ENCODE results near the gene AGAP1. TPM values are rescaled to one million over a fixed set of nuclear protein-coding genes. Genes with fewer than 3 reads are reported as not detected.

The AGAP1 gene
- total RNA-seq, 2 experiments from 2014 or later, result 0.89 to 0.97 TPM

DNA sequence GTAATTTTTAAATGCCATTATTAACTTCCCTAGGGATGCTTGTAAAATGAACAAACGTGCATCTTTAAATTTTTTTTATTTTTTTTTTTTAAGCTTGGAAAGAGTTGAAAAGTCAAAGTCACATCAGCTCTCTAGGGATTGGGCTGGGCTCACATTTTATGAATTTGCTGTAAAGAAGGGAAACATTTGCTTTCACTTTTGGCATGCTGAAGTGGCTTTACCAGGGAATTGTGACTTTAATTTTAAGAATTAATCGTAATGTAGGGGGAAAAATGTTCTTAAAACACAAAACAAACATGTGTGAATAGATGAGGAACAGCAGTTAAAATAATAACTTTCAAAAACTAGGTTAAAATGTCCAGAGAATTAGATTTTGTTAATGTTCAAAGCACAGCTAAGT, 123.0 kb downstream of the AGAP1 start:
- DNase-seq, result no peak
- POLR2A ChIA-PET, result no interaction called here
- Mint-ChIP-seq H3K4me3 (no peak overlapping the region), H3K9me3 (no peaks in the 10 kb centered on the region), H3K27me3 (no peaks in the 10 kb centered on the region), H3K36me3 (ENCODE audit: low read depth) (no peaks in the 10 kb centered on the region), H3K27ac (no peak overlapping the region), H3K4me1 (no peaks in the 10 kb centered on the region)
- CTCF ChIA-PET, result no interaction called here

DNA sequence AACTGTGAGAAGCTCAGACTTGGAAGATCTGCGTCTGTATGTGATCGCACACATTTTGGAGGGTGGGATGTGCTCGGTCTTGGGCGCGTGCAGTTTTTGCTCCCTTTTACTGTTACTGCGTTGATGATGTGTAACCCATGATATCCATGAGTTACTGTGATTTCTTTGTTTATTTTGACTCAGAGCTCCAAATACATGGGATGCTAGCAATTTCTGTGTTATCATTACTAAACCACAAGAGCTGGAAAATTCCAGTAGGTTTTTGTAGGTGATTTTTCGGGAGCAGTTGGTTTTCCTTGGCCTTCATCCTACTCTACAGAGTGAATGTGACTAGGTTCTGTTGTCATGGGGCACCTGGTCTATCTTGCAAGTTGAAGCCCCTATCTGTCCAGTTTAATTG, 124.2 kb downstream of the AGAP1 start:
- H3K4me3 Mint-ChIP-seq, result no peak overlapping the region
- no peaks in the 10 kb centered on the region for H3K4me1 Mint-ChIP-seq
- ChIA-PET CTCF (no interaction called here), POLR2A (interaction anchor here (0.7 kb wide), 1 partner anchor 405 kb away, joined by 3 read pairs; no protein-coding TSS in a partner anchor)
- H3K9me3 Mint-ChIP-seq, result no peaks in the 10 kb centered on the region
- DNase-seq, result no peak
- H3K27me3 Mint-ChIP-seq, result no peaks in the 10 kb centered on the region
- no peaks in the 10 kb centered on the region for H3K36me3 Mint-ChIP-seq (ENCODE audit: low read depth)
- H3K27ac Mint-ChIP-seq, result no peak overlapping the region

DNA sequence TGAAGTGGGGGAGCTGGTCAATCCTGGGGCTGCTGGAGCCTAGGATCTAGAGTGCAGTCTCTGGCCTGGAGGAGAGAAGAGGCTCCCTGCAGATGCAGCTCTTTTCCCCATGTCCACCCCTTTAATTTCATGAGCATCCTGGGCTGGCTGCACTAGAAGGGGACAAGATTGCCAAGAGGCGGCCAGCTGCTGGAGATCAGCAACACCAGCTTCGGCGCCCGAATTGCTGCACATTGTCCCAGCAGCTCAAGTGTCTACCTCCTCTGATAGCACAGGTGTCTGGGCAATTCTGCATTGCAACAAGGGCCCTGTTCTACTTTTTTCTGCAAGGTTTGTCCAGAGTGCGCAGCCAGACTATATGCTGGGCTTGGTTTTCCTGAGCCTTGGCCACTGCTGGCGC, 125.7 kb downstream of the AGAP1 start:
- CTCF ChIA-PET, result interaction anchor here (0.6 kb wide), 1 partner anchor 60 kb away, joined by 3 read pairs; no protein-coding TSS in a partner anchor
- no peak overlapping the region for H3K4me3 Mint-ChIP-seq
- no peaks in the 10 kb centered on the region for H3K27me3 Mint-ChIP-seq
- H3K27ac Mint-ChIP-seq, result no peak overlapping the region
- no peaks in the 10 kb centered on the region for H3K4me1 Mint-ChIP-seq
- POLR2A ChIA-PET, result no interaction called here
- H3K9me3 Mint-ChIP-seq, result no peaks in the 10 kb centered on the region
- H3K36me3 Mint-ChIP-seq (ENCODE audit: low read depth), result no peaks in the 10 kb centered on the region
- DNase-seq, result no peak

DNA sequence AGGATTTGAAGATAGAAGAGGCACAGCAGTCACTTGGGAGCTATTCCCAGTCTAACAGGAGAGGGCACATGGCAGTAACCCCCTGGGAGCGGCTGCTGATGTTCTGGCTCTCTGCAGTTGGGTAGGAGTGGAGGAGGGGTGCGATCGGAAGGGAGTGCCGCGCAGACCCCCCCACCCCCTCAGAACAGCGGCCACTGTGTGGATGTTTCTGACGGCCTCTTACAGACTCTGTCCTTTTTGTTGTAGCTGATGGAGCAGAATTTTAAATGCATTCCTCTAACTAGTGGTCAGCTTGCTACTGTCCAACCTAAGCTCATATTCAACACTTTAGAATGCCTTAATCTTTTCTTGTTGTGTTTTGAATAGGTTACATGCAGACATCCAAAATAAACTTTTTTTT, 127.9 kb downstream of the AGAP1 start:
- Mint-ChIP-seq H3K36me3 (ENCODE audit: low read depth) (no peaks in the 10 kb centered on the region), H3K4me1 (no peaks in the 10 kb centered on the region), H3K9me3 (no peaks in the 10 kb centered on the region), H3K27me3 (no peaks in the 10 kb centered on the region), H3K4me3 (no peak overlapping the region), H3K27ac (no peak overlapping the region)
- ChIA-PET POLR2A (no interaction called here), CTCF (no interaction called here)
- DNase-seq, result no peak

DNA sequence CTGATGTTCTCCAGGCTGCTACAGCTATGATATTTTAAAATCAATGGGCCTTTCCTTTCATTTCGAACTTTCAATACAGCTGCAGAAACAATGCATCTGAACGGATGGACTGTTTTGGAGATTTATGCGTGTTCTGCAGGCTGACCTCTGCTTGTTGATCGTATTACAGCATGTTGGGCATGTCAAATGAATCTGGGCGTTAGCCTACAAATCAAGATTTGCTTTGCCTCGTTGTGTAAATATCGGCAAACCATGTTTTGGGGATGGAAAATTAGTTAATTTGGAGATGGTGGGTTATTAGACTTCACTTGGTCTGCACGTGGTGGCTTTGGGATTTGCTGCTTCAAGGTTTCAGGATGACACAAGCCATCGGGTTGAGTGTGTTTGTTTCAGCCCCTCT, 129.3 kb downstream of the AGAP1 start:
- H3K36me3 Mint-ChIP-seq (ENCODE audit: low read depth), result no peaks in the 10 kb centered on the region
- DNase-seq, result no peak
- ChIA-PET CTCF (no interaction called here), POLR2A (no interaction called here)
- H3K4me1 Mint-ChIP-seq, result no peaks in the 10 kb centered on the region
- H3K27ac Mint-ChIP-seq, result no peak overlapping the region
- H3K4me3 Mint-ChIP-seq, result no peak overlapping the region
- H3K27me3 Mint-ChIP-seq, result no peaks in the 10 kb centered on the region
- no peaks in the 10 kb centered on the region for H3K9me3 Mint-ChIP-seq

DNA sequence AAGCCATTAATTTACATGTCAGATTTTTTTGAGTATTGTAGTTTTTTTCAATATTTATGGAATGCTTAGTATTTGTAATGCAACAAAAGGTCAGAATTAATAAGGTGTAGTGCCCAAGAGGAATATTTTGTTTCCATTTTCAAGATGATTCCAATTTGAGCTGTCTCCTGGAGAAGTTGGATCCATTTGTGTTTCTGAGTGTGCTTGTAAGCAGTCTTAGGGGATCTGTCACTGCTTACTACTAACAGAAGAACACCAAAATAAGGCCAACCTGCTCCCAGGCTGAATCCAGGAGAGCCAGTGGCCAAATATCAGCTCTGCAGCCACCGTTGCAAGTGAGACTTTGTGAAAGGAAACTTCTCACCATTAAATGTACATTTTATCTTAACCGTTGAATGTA, 129.9 kb downstream of the AGAP1 start:
- Mint-ChIP-seq H3K36me3 (ENCODE audit: low read depth) (no peaks in the 10 kb centered on the region), H3K4me3 (no peak overlapping the region), H3K27ac (no peak overlapping the region), H3K4me1 (no peaks in the 10 kb centered on the region), H3K27me3 (no peaks in the 10 kb centered on the region), H3K9me3 (no peaks in the 10 kb centered on the region)
- POLR2A ChIA-PET, result no interaction called here
- CTCF ChIA-PET, result no interaction called here
- no peak for DNase-seq

DNA sequence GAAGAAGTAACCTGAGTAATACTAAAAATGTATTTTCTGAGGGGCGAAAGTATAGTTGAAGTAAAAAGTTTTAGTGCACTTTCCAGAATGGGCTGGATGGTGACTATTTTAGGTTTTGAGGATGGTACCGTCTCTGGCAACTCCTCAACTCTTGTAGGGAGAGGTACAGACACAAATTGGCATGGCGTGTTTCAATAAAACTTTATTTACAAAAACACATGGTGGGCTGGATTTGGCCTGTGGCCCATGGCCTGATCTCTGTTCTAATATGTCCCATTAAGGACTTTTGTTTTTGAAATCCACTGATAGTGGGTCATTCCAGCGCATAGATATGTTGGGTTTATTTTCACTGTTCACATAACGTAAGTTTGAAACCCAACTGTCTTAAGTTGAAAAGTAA, 132.8 kb downstream of the AGAP1 start:
- no peaks in the 10 kb centered on the region for H3K9me3 Mint-ChIP-seq
- no peak for DNase-seq
- no peak overlapping the region for H3K27ac Mint-ChIP-seq
- ChIA-PET POLR2A (no interaction called here), CTCF (no interaction called here)
- H3K4me1 Mint-ChIP-seq, result no peaks in the 10 kb centered on the region
- H3K27me3 Mint-ChIP-seq, result no peaks in the 10 kb centered on the region
- H3K4me3 Mint-ChIP-seq, result no peak overlapping the region
- H3K36me3 Mint-ChIP-seq (ENCODE audit: low read depth), result no peaks in the 10 kb centered on the region

DNA sequence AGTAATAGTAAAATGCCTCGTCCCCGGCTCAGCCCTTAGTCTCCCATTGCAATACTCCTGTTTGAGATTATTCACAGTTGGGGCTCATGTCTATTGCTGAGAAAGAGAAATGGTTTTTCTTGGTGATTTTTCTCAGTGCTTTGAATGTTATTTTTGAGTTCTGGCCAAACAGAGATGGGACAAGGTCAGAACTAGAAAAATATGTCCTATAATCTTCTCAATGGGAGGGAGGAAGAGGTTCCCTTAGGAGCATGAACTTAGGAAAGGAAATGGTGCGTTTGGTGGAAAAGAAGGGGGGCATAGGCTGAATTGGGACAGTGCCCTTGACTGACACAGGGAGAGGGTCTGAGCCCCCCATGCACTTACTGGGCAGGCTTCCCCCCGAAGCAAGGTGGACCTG, 133.8 kb downstream of the AGAP1 start:
- Mint-ChIP-seq H3K4me3 (no peak overlapping the region), H3K36me3 (ENCODE audit: low read depth) (no peaks in the 10 kb centered on the region), H3K27ac (no peak overlapping the region), H3K27me3 (no peaks in the 10 kb centered on the region), H3K9me3 (no peaks in the 10 kb centered on the region), H3K4me1 (no peaks in the 10 kb centered on the region)
- CTCF ChIA-PET, result no interaction called here
- no peak for DNase-seq
- POLR2A ChIA-PET, result no interaction called here

DNA sequence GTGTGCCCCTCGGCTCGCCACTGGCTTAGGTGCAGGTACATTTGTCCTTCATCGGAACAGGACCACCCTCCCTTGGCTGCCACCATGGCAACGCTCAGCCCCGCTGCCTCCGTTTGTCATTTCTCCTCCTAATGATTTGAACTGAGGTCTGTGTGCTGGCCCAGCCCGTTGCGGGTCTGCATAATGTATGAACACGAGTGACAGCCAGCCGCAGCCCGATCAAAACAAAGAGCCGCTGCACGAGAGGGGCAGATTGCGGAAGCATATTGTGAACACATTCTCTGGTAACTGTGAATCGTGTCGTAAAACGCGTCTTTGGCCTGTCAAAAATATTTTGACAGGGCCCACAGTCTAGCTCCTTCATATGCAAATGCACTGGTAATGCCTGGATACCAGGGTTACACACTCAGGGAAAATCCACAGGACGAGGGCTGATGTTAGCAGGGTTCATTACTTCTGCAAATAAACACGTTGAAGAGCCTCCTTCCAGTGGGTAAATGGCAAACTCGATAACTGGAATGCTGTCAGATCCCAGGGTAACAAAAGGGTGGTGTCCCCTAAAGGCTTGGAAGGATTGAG, 137.0 kb downstream of the AGAP1 start:
- no peaks in the 10 kb centered on the region for H3K36me3 Mint-ChIP-seq (ENCODE audit: low read depth)
- ChIA-PET POLR2A (no interaction called here), CTCF (no interaction called here)
- no peak for DNase-seq
- H3K27me3 Mint-ChIP-seq, result no peaks in the 10 kb centered on the region
- no peaks in the 10 kb centered on the region for H3K4me1 Mint-ChIP-seq
- H3K9me3 Mint-ChIP-seq, result no peaks in the 10 kb centered on the region
- no peak overlapping the region for H3K4me3 Mint-ChIP-seq
- H3K27ac Mint-ChIP-seq, result no peak overlapping the region

DNA sequence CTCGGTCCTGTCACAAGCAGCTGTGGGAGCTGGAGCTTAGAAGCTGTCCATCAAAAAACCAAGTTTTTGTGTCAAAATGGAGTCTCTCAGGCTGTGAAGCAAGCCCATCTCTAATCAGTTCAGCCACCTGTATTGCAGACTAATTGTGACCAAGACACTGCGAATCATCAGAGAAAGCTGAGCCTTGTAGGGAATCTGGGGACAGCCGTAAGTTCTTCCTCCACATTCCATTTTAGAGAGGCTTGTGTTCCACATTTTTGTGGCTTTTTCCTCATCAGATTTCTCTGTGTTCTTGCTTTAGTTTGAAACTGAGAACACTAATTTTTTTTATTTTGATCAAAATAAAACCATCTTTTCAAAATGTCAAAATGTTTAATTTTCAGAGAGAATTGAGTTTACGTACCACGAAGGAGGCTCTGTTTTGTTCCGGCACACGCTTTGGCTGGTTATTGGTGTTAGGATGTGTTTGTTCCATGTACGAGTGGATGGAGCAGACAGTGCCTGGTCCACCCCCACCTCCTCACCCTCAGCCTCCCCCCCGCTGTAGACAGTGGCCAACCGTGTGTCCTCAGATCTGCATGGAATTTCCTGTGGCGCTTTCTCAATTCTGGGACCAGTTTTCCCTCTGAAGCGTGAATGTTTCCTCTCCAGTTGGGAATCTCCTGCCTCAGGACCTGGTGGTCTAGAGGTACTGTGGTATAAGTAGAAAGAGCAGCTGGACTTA, 140.8 kb downstream of the AGAP1 start:
- DNase-seq, result no peak
- ChIA-PET CTCF (no interaction called here), POLR2A (no interaction called here)
- Mint-ChIP-seq H3K27ac (no peak overlapping the region), H3K36me3 (ENCODE audit: low read depth) (no peaks in the 10 kb centered on the region), H3K9me3 (no peaks in the 10 kb centered on the region), H3K4me1 (no peaks in the 10 kb centered on the region), H3K27me3 (peaks cover 2% of the 10 kb centered on the region), H3K4me3 (no peak overlapping the region)

DNA sequence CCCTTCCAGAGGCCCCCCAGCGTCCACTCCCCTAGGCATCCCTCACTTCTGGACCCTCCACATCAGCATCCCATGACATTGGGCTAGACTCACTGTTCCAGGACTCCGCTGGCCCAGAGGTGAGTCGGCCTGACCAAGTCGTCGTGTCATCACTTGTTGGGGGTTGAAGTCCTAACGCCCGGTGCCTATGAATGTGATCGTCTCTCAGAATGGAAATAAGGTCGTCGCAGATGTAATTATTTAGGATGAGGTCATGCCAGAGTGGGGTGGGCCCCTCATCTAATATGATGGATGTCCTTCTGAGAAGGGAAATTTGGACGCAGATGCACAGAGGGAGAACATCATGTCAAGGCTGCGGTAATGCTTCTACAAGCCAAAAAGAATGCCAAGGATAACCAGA, 142.7 kb downstream of the AGAP1 start:
- POLR2A ChIA-PET, result no interaction called here
- Mint-ChIP-seq H3K4me3 (no peak overlapping the region), H3K9me3 (no peaks in the 10 kb centered on the region), H3K27ac (no peak overlapping the region), H3K36me3 (ENCODE audit: low read depth) (no peaks in the 10 kb centered on the region), H3K27me3 (peaks cover 12% of the 10 kb centered on the region), H3K4me1 (no peaks in the 10 kb centered on the region)
- DNase-seq, result no peak
- CTCF ChIA-PET, result no interaction called here

DNA sequence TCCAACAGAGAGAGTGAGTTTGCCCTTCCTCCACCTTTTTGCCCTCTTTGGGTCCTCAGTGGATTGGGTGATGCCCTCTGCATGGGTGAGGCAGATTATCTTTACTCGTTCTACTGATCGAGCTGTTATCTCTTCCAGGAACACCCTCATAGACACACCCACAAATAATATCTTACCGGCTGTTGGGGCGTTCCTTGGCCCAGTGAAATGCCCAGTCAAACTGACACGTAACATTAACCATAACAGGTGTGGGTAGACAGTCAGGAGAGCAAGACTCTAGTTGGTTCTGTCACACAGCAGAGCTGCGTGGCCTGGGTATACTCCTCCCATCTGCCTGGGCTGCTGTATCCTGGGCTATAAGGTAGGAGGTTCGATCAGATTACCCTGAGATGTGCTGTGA, 144.1 kb downstream of the AGAP1 start:
- CTCF ChIA-PET, result interaction anchor here (0.6 kb wide), 1 partner anchor 9 kb away, joined by 4 read pairs; no protein-coding TSS in a partner anchor
- Mint-ChIP-seq H3K27ac (no peak overlapping the region), H3K36me3 (ENCODE audit: low read depth) (no peaks in the 10 kb centered on the region), H3K9me3 (no peaks in the 10 kb centered on the region), H3K4me1 (no peaks in the 10 kb centered on the region), H3K27me3 (peaks cover 12% of the 10 kb centered on the region), H3K4me3 (no peak overlapping the region)
- POLR2A ChIA-PET, result no interaction called here
- DNase-seq, result no peak

DNA sequence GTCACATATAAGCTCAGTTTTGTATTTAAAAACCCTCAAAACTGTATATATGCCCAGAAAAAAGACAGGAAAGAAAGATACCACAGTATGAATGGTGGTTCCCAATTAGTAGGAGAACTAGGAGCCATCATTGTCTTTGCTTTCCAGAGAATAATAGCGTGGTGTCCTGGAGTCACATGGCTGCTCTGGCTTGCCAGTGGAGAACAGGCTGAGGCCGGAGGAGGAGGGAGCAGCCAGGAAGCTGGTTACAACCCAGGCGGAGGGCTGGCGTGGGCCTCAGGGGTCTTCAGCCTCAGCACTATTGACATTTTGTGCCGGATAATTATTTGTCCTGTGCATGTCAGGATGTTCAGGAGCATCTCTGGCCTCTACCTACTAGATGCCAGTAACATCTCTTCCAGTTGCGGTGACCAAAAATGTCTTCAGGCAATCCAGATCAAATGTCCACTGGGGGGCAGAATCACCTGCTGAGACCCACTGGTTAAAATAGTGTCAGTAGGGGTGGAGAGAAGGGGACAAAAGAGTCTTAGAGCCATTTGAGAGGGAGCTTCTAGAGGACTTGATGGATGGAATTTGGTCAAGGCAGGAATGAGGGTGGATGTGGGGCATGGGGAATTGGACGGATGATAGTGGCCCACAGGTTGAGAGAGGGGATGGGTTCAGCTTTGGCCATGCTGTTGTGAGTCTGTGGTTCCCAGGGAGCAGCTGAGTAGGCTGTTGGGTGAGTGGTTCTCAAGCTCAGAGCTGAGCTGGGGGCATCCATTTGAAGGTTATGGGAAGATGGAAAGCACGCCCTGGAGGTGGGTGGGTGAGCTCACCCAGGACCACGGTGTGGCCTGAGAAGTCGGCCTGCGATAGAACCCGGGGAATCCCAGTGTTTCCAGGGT, 144.9 kb downstream of the AGAP1 start:
- CTCF ChIA-PET, result no interaction called here
- no peaks in the 10 kb centered on the region for H3K4me1 Mint-ChIP-seq
- H3K27ac Mint-ChIP-seq, result no peak overlapping the region
- no peak for DNase-seq
- no peak overlapping the region for H3K4me3 Mint-ChIP-seq
- POLR2A ChIA-PET, result no interaction called here
- no peaks in the 10 kb centered on the region for H3K9me3 Mint-ChIP-seq
- no peaks in the 10 kb centered on the region for H3K36me3 Mint-ChIP-seq (ENCODE audit: low read depth)
- peaks cover 12% of the 10 kb centered on the region for H3K27me3 Mint-ChIP-seq
